ENCODE measurements around the gene PITPNC1. TPM values are rescaled to one million over a fixed set of nuclear protein-coding genes. Genes with fewer than 3 reads are reported as not detected.

The PITPNC1 gene
- total RNA-seq, 1 experiment from 2014 or later, result 20.8 TPM

DNA sequence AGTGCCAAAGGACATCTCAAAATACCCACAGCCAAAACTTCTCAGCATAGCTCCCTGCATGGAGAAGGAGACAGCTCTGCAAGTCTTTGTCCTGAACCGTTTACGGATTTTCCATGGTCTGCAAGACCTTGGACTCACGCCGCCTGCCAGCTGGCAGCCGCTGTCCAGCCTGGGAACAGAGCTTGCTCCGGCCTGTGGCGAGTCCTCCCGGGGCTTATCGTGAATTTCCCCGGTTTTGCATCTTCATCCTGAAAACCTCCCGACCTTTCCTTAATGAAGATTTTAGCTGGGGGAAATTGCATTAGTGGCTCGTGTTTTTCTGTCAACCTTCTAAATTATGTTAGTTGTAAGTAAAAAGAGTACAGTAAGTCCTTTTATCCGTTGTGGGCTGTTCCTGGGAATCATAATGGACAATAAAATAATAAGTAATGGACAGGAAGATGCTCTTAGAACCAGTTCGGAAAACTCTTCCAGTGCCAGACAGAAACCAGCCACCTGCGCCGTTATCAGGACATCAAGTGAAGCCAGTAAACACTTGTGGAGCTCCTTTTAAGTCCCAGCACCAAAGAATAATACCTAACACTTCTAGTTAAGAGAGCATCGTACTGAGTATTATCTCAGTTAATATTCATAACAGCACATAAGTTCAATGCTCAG lies 228.3 kb downstream of the PITPNC1 start:
- intact Hi-C loops (cut with micrococcal nuclease; ENCODE audit: unreplicated experiment), result no loop called here
- ATAC-seq (no peak), DNase-seq (ENCODE audit: low read depth, low spot score) (no peak)
- in situ Hi-C loops (cut with HindIII; ENCODE audit: low pct_unique_long_range_greater_than_20kb, low sequenced_read_pairs), result no loop called here
- CTCF ChIA-PET, result interaction anchor here (0.7 kb wide), 1 partner anchor 96 kb away, joined by 3 read pairs; no protein-coding TSS in a partner anchor
- Histone ChIP-seq H3K27ac (ENCODE audit: low read length) (no peak overlapping the region), H3K27me3 (ENCODE audit: control insufficient read depth, insufficient read depth, low read length) (no peaks in the 10 kb centered on the region), H3K4me3 (ENCODE audit: low read depth in 2 of 2, low read length in 2 of 2) (no peak overlapping the region), H3K9me3 (ENCODE audit: control insufficient read depth, insufficient read depth, low read depth, low read length) (no peaks in the 10 kb centered on the region), H3K36me3 (ENCODE audit: control insufficient read depth, insufficient read depth, low read length) (no peaks in the 10 kb centered on the region), H3K4me1 (ENCODE audit: control insufficient read depth, insufficient read depth, low read length) (no peaks in the 10 kb centered on the region)
- POLR2A ChIA-PET, result no interaction called here
- TF ChIP-seq TCF7L2 (IDR thresholded peaks at IDR 0.05; ENCODE audit: low read depth, low read length) (no peak), POLR2AphosphoS5 (IDR thresholded peaks at IDR 0.05; ENCODE audit: low read depth, low read length) (no peak), SIN3A (IDR thresholded peaks at IDR 0.05; ENCODE audit: borderline replicate concordance, insufficient read depth, low read depth, low read length) (no peak), CTCF (IDR thresholded peaks at IDR 0.05) (no peak)
- TF ChIP-seq, protein P1, sequence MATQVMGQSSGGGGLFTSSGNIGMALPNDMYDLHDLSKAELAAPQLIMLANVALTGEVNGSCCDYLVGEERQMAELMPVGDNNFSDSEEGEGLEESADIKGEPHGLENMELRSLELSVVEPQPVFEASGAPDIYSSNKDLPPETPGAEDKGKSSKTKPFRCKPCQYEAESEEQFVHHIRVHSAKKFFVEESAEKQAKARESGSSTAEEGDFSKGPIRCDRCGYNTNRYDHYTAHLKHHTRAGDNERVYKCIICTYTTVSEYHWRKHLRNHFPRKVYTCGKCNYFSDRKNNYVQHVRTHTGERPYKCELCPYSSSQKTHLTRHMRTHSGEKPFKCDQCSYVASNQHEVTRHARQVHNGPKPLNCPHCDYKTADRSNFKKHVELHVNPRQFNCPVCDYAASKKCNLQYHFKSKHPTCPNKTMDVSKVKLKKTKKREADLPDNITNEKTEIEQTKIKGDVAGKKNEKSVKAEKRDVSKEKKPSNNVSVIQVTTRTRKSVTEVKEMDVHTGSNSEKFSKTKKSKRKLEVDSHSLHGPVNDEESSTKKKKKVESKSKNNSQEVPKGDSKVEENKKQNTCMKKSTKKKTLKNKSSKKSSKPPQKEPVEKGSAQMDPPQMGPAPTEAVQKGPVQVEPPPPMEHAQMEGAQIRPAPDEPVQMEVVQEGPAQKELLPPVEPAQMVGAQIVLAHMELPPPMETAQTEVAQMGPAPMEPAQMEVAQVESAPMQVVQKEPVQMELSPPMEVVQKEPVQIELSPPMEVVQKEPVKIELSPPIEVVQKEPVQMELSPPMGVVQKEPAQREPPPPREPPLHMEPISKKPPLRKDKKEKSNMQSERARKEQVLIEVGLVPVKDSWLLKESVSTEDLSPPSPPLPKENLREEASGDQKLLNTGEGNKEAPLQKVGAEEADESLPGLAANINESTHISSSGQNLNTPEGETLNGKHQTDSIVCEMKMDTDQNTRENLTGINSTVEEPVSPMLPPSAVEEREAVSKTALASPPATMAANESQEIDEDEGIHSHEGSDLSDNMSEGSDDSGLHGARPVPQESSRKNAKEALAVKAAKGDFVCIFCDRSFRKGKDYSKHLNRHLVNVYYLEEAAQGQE (IDR thresholded peaks at IDR 0.05; ENCODE audit: insufficient read depth in 1 of 2, low read depth in 2 of 2, low read length in 1 of 2), result no peak
- no TSS peak for BruUV-seq (replicated peaks)

DNA sequence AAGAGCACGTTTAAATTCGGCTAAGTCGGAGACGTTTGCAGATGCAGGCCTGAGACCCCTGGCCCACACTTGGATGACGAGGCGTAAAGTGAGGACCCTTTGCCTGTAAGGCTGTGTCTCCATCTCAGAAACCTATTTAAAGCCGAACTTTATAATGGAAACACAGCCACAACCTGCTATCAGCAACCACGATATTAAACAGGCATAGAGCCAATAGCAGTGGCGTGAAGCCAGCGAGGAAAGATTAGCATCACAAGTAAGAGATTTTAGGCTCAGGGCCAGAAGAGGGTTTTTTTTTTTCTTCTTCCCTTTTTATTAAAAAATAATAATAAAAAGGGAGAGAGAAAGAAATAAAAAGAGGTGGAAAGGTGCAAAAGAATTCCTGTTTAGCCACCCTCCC lies 229.4 kb downstream of the PITPNC1 start:
- ChIA-PET CTCF (no interaction called here), POLR2A (no interaction called here)
- H3K9me3 ChIP-seq (ENCODE audit: control insufficient read depth, insufficient read depth, low read depth, low read length), result no peaks in the 10 kb centered on the region
- no peak for ATAC-seq
- no peak for DNase-seq (ENCODE audit: low read depth, low spot score)
- intact Hi-C loops (cut with micrococcal nuclease; ENCODE audit: unreplicated experiment), result no loop called here
- H3K4me3 ChIP-seq (ENCODE audit: low read depth in 2 of 2, low read length in 2 of 2), result no peak overlapping the region
- no peaks in the 10 kb centered on the region for H3K4me1 ChIP-seq (ENCODE audit: control insufficient read depth, insufficient read depth, low read length)
- TF ChIP-seq, protein P1 (IDR thresholded peaks at IDR 0.05; ENCODE audit: insufficient read depth in 1 of 2, low read depth in 2 of 2, low read length in 1 of 2), result no peak
- TF ChIP-seq CTCF (IDR thresholded peaks at IDR 0.05) (no peak), POLR2AphosphoS5 (IDR thresholded peaks at IDR 0.05; ENCODE audit: low read depth, low read length) (no peak), TCF7L2 (IDR thresholded peaks at IDR 0.05; ENCODE audit: low read depth, low read length) (no peak), SIN3A (IDR thresholded peaks at IDR 0.05; ENCODE audit: borderline replicate concordance, insufficient read depth, low read depth, low read length) (no peak)
- BruUV-seq (replicated peaks), result no TSS peak
- H3K27ac ChIP-seq (ENCODE audit: low read length), result no peak overlapping the region
- H3K27me3 ChIP-seq (ENCODE audit: control insufficient read depth, insufficient read depth, low read length), result no peaks in the 10 kb centered on the region
- no peaks in the 10 kb centered on the region for H3K36me3 ChIP-seq (ENCODE audit: control insufficient read depth, insufficient read depth, low read length)
- in situ Hi-C loops (cut with HindIII; ENCODE audit: low pct_unique_long_range_greater_than_20kb, low sequenced_read_pairs), result no loop called here

Data from Panc1 (cell line).